PC-9 (cell line): ENCODE measurements around the gene GDPGP1. TPM values are rescaled to one million over a fixed set of nuclear protein-coding genes. Genes with fewer than 3 reads are reported as not detected.

Experiments used
- BruUV-seq: library from RNA; stranded (reverse); fragments of 400-500 nt; replicated peaks from 2 replicates; lab custom pipeline; 2021; lab: Mats Ljungman, UMichigan
- CTCF ChIA-PET: fragments of 300-600 bp; sonication (Branson Sonifier 250); formaldehyde crosslinking; loops from one replicate; lab custom pipeline; 2022; ENCODE audit warnings: antibody characterized with exemption; lab: Charles Lee
- POLR2A ChIA-PET: fragments of 300-600 bp; sonication (Branson Sonifier 250); formaldehyde crosslinking; loops from one replicate; lab custom pipeline; 2022; ENCODE audit warnings: antibody characterized with exemption; ENCODE audit not compliant: unreplicated experiment; lab: Charles Lee
- DNase-seq, 2 experiments: peaks; one replicate each; pipeline versions ENCODE4 v3.0.0 to v3.0.0-alpha.2; 2015 to 2022; ENCODE audit warnings: mixed read lengths in 1 of 2
- H2AFZ ChIP-seq: fragments of 200-600 bp; sonication (generic); 2 replicates; pipeline ENCODE4 v1.8.1; 2017; ENCODE audit warnings: antibody characterized with exemption
- H3F3A ChIP-seq: fragments of 200-600 bp; sonication (generic); 2 replicates; pipeline ENCODE4 v1.8.1; 2017; ENCODE audit warnings: antibody characterized with exemption, mild to moderate bottlenecking, low read depth; ENCODE audit not compliant: insufficient read depth
- H3K27ac ChIP-seq: fragments of 200-600 bp; sonication (generic); 2 replicates; pipeline ENCODE4 v1.6.1; 2016; ENCODE audit warnings: mixed run types
- H3K27me3 ChIP-seq: fragments of 200-600 bp; sonication (generic); 2 replicates; pipeline ENCODE4 v1.6.1; 2016; ENCODE audit warnings: low read depth, mixed run types; ENCODE audit not compliant: insufficient read depth
- H3K36me3 ChIP-seq: fragments of 200-600 bp; sonication (generic); 2 replicates; pipeline ENCODE4 v1.6.1; 2016; ENCODE audit warnings: low read depth, mixed run types
- H3K4me1 ChIP-seq: fragments of 200-600 bp; sonication (generic); replicated peaks from 2 replicates; pipeline ENCODE4 v1.6.1; 2016; ENCODE audit warnings: mixed run types; ENCODE audit not compliant: insufficient read depth
- H3K4me2 ChIP-seq: fragments of 200-600 bp; sonication (generic); 2 replicates; pipeline ENCODE4 v1.6.1; 2017; ENCODE audit warnings: mixed run types
- H3K4me3 ChIP-seq: fragments of 200-600 bp; sonication (generic); 2 replicates; pipeline ENCODE4 v1.6.1; 2016; ENCODE audit warnings: mixed run types
- H3K79me2 ChIP-seq: fragments of 200-600 bp; sonication (generic); 2 replicates; pipeline ENCODE4 v1.6.1; 2017; ENCODE audit warnings: low read depth, mixed run types
- H3K9me2 ChIP-seq: fragments of 200-600 bp; sonication (generic); 2 replicates; pipeline ENCODE4 v1.8.1; 2017; ENCODE audit warnings: mild to moderate bottlenecking; ENCODE audit not compliant: insufficient read depth
- H3K9me3 ChIP-seq: fragments of 200-600 bp; sonication (generic); 2 replicates; pipeline ENCODE4 v1.8.1; 2016; ENCODE audit warnings: low read depth; ENCODE audit not compliant: insufficient read depth
- H4K20me1 ChIP-seq: fragments of 200-600 bp; sonication (generic); 2 replicates; pipeline ENCODE4 v1.8.1; 2017; ENCODE audit not compliant: insufficient read depth
- EZH2 ChIP-seq: fragments of 200-600 bp; sonication (generic); IDR thresholded peaks from 2 replicates; pipeline ENCODE4 v1.8.0; 2017; ENCODE audit warnings: antibody characterized with exemption, low read depth
- intact Hi-C: fragments of 100-400 bp; cut with micrococcal nuclease; formaldehyde crosslinking; loops from one replicate; pipeline ENCODE4 v1.10.0; 2022; ENCODE audit not compliant: unreplicated experiment
- total RNA-seq: library from RNA; stranded (reverse); gene quantifications from 2 replicates; pipeline ENCODE4 v1.2.3, GENCODE V29; 2021
- TF ChIP-seq, protein P1 (sequence below): fragments of 200-600 bp; sonication (generic); conservative IDR thresholded peaks from 2 replicates; pipeline ENCODE4 v1.6.1; 2017; ENCODE audit warnings: mixed run types, antibody characterized with exemption, mild to moderate bottlenecking, moderate library complexity

Gene GDPGP1
- total RNA-seq, 1 experiment from 2014 or later, result 7.6 TPM

DNA sequence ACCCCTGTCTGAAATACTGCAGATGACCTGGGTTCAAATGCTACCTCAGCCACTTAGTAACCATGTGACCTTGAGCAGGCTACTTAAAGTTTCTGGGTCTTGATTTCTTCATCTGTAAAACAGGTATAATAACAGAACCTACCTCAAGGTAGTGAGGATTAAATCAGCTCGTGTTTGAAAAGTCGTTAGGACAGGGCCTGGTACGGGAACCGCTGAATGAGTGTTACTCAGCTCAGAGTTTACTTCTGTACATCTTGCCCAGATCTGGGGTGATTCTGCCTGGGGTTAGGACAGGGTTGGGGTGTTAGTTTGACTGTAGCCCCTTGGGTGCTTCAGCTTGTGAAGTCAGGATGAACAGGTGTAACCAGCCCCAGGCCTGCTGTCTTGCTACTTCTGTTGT lies 31.1 kb upstream of the GDPGP1 start:
- intact Hi-C loops, result no loop called here
- H2AFZ ChIP-seq, result no peak overlapping the region
- TF ChIP-seq EZH2, result no peak
- H3K9me3 ChIP-seq, result no peaks in the 10 kb centered on the region
- H3K79me2 ChIP-seq, result peaks cover 72% of the 10 kb centered on the region
- DNase-seq, result no peak
- CTCF ChIA-PET, result interaction anchor here (0.7 kb wide), 1 partner anchor 12 kb away, joined by 3 read pairs; no protein-coding TSS in a partner anchor
- POLR2A ChIA-PET, result no interaction called here
- H4K20me1 ChIP-seq, result no peaks in the 10 kb centered on the region; the same call in 1 of the 2 replicates
- BruUV-seq, result no TSS peak
- peaks cover 68% of the 10 kb centered on the region for H3K4me1 ChIP-seq
- peak overlapping the region; percentile 71 for H3K4me3 ChIP-seq
- no peaks in the 10 kb centered on the region for H3K9me2 ChIP-seq
- H3K27me3 ChIP-seq, result no peaks in the 10 kb centered on the region
- H3K27ac ChIP-seq, result peak overlapping the region; percentile 51; the same call in 1 of the 2 replicates
- H3K4me2 ChIP-seq, result peak overlapping the region; percentile 82
- H3K36me3 ChIP-seq, result peaks cover 41% of the 10 kb centered on the region
- peaks cover 35% of the 10 kb centered on the region for H3F3A ChIP-seq

DNA sequence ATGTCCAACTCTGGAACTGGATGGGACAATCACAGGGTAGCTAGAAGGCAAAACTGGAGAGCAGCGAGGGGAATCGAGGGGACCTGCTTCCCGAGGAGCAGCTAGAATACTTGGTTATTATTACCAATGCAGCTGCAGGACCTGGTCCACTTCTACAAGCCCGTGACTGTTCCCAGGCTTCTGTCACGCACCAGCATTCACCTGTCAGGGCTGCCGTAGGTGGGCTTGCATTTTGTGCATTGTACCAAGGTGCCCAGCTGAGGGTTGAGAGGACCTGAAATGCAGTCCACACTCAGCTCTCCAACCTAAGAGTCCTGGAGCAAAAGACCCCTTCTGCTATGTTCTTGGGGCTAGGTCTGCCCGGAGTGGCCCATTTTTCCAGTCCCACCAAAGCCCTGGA lies 30.5 kb upstream of the GDPGP1 start:
- H3K27ac ChIP-seq, result 0 out of 2 replicates have a peak overlapping the region, but pooled peaks have one; percentile 51
- peaks cover 77% of the 10 kb centered on the region for H3K79me2 ChIP-seq

DNA sequence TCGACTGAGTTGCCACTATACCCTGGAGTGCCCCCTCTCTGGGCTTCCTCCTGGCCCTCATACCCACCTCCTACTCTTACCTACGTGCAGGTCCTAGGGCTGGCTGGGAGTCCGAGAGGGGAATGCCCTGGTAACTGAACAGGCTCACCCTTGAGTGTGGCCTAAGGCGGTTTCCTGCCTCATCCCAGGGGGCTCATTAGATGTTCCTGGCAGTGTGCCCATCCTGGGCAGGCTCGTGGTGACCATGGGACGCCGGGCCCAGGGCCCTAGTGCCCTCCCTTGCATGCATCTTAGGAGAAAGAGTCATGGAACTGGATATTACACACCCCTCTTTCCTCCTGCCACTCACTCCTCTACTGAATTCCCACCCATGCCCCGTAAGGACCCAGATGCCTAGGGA lies 30.1 kb upstream of the GDPGP1 start:
- H3K36me3 ChIP-seq, result peaks cover 45% of the 10 kb centered on the region
- H3K4me1 ChIP-seq, result peaks cover 69% of the 10 kb centered on the region
- H2AFZ ChIP-seq, result no peak overlapping the region
- intact Hi-C loops, result no loop called here
- peak overlapping the region; percentile 71; the same call in 1 of the 2 replicates for H3K4me3 ChIP-seq
- H3K9me2 ChIP-seq, result no peaks in the 10 kb centered on the region
- BruUV-seq, result no TSS peak
- H3K9me3 ChIP-seq, result no peaks in the 10 kb centered on the region
- H3K27me3 ChIP-seq, result no peaks in the 10 kb centered on the region
- peak overlapping the region; percentile 82 for H3K4me2 ChIP-seq
- DNase-seq, result no peak
- ChIA-PET CTCF (interaction anchor here (0.7 kb wide), 1 partner anchor 11 kb away, joined by 3 read pairs; no protein-coding TSS in a partner anchor), POLR2A (interaction anchor here (0.6 kb wide), 1 partner anchor 17 kb away, joined by 4 read pairs; no protein-coding TSS in a partner anchor)
- TF ChIP-seq, protein P1, sequence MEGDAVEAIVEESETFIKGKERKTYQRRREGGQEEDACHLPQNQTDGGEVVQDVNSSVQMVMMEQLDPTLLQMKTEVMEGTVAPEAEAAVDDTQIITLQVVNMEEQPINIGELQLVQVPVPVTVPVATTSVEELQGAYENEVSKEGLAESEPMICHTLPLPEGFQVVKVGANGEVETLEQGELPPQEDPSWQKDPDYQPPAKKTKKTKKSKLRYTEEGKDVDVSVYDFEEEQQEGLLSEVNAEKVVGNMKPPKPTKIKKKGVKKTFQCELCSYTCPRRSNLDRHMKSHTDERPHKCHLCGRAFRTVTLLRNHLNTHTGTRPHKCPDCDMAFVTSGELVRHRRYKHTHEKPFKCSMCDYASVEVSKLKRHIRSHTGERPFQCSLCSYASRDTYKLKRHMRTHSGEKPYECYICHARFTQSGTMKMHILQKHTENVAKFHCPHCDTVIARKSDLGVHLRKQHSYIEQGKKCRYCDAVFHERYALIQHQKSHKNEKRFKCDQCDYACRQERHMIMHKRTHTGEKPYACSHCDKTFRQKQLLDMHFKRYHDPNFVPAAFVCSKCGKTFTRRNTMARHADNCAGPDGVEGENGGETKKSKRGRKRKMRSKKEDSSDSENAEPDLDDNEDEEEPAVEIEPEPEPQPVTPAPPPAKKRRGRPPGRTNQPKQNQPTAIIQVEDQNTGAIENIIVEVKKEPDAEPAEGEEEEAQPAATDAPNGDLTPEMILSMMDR, result no peak
- TF ChIP-seq EZH2, result no peak
- peaks cover 35% of the 10 kb centered on the region for H3F3A ChIP-seq
- no peak overlapping the region for H3K27ac ChIP-seq
- no peaks in the 10 kb centered on the region; the same call in 1 of the 2 replicates for H4K20me1 ChIP-seq
- peaks cover 82% of the 10 kb centered on the region for H3K79me2 ChIP-seq

More for the DNA sequence above, 30.5 kb upstream of the GDPGP1 start:
- CTCF ChIA-PET, result interaction anchor here (0.7 kb wide), 1 partner anchor 11 kb away, joined by 3 read pairs; no protein-coding TSS in a partner anchor
- Histone ChIP-seq H3K4me1 (peaks cover 68% of the 10 kb centered on the region), H3K4me3 (peak overlapping the region; percentile 71; the same call in 1 of the 2 replicates), H3K9me3 (no peaks in the 10 kb centered on the region), H3K9me2 (no peaks in the 10 kb centered on the region), H3K27me3 (no peaks in the 10 kb centered on the region), H2AFZ (no peak overlapping the region), H3K4me2 (peak overlapping the region; percentile 82), H4K20me1 (no peaks in the 10 kb centered on the region; the same call in 1 of the 2 replicates), H3F3A (peaks cover 35% of the 10 kb centered on the region), H3K36me3 (peaks cover 44% of the 10 kb centered on the region)
- no peak for DNase-seq
- POLR2A ChIA-PET, result no interaction called here
- intact Hi-C loops, result no loop called here
- BruUV-seq, result no TSS peak
- no peak for TF ChIP-seq EZH2
- TF ChIP-seq, protein P1, result no peak
